Keratinocyte (primary cell): Measurements from ENCODE around the gene NOSIP. TPM values are rescaled to one million over a fixed set of nuclear protein-coding genes. Genes with fewer than 3 reads are reported as not detected.

Source experiments
- DNase-seq: peaks from one replicate; pipeline ENCODE4 v3.0.0-alpha.2; 2011; ENCODE audit warnings: low read depth, missing footprints, low spot score
- FAIRE-seq: peaks from 2 replicates; lab custom pipeline; 2011; peaks lifted over from hg19 to GRCh38; lab: Jason Lieb, UNC
- H2AFZ ChIP-seq: 2 replicates; pipeline ENCODE4 v1.6.0; 2012; ENCODE audit warnings: low read length, control low read depth, inconsistent platforms; ENCODE audit not compliant: control insufficient read depth
- H3K27ac ChIP-seq: 2 replicates; pipeline ENCODE4 v1.5.1; 2011; ENCODE audit warnings: low read length; ENCODE audit not compliant: control insufficient read depth, insufficient read depth
- H3K27me3 ChIP-seq: 3 replicates; pipeline ENCODE4 v1.6.0; 2011; ENCODE audit warnings: low read length; ENCODE audit not compliant: control insufficient read depth, insufficient read depth; ENCODE audit errors: extremely low read depth
- H3K36me3 ChIP-seq, 2 experiments: 2 replicates in 1 of 2; 3 replicates in 1 of 2; pipeline ENCODE4 v1.5.1; 2011; ENCODE audit warnings: low read length in 2 of 2, mild to moderate bottlenecking in 1 of 2; ENCODE audit not compliant: control insufficient read depth in 2 of 2, insufficient read depth in 2 of 2; ENCODE audit errors: extremely low read depth in 1 of 2
- H3K4me1 ChIP-seq: 3 replicates; pipeline ENCODE4 v1.5.1; 2011; ENCODE audit warnings: low read length; ENCODE audit not compliant: control insufficient read depth, insufficient read depth; ENCODE audit errors: extremely low read depth
- H3K4me2 ChIP-seq: 3 replicates; pipeline ENCODE4 v1.6.0; 2011; ENCODE audit warnings: low read depth, low read length; ENCODE audit not compliant: control insufficient read depth, insufficient read depth; ENCODE audit errors: extremely low read depth
- H3K4me3 ChIP-seq, 3 experiments: fragments of 200-600 bp in 1 of 3; sonication (generic) in 1 of 3; 2 replicates in 2 of 3; 3 replicates in 1 of 3; pipeline ENCODE4 v1.5.1; 2011 to 2016; ENCODE audit warnings: low read length in 3 of 3, mild to moderate bottlenecking in 3 of 3, control low read depth in 2 of 3, inconsistent platforms in 1 of 3, low read depth in 1 of 3, mixed read lengths in 1 of 3, mixed run types in 1 of 3, moderate library complexity in 1 of 3; ENCODE audit not compliant: control insufficient read depth in 2 of 3, insufficient read depth in 2 of 3; ENCODE audit errors: extremely low read depth in 1 of 3
- H3K79me2 ChIP-seq: 2 replicates; pipeline ENCODE4 v1.6.0; 2012; ENCODE audit warnings: low read length; ENCODE audit not compliant: control insufficient read depth, insufficient read depth
- H3K9ac ChIP-seq: 3 replicates; pipeline ENCODE4 v1.6.0; 2011; ENCODE audit warnings: low read length; ENCODE audit not compliant: control insufficient read depth, insufficient read depth; ENCODE audit errors: extremely low read depth
- H3K9me1 ChIP-seq: 3 replicates; pipeline ENCODE4 v1.6.0; 2011; ENCODE audit warnings: low read length; ENCODE audit not compliant: control insufficient read depth, insufficient read depth; ENCODE audit errors: extremely low read depth
- H3K9me3 ChIP-seq: 2 replicates; pipeline ENCODE4 v1.5.1; 2012; ENCODE audit warnings: low read depth, low read length; ENCODE audit not compliant: control insufficient read depth
- H4K20me1 ChIP-seq: 3 replicates; pipeline ENCODE4 v1.6.0; 2011; ENCODE audit warnings: low read length; ENCODE audit not compliant: control insufficient read depth, insufficient read depth; ENCODE audit errors: extremely low read depth
- CTCF ChIP-seq, 3 experiments: IDR thresholded peaks in 1 of 3; conservative IDR thresholded peaks in 1 of 3; optimal IDR thresholded peaks in 1 of 3; 2 replicates in 2 of 3; 3 replicates in 1 of 3; pipeline versions ENCODE3 to v1.5.1; 2011; ENCODE audit warnings: low read length in 3 of 3, mild to moderate bottlenecking in 3 of 3, moderate library complexity in 2 of 3, control low read depth in 1 of 3, inconsistent platforms in 1 of 3; ENCODE audit not compliant: insufficient read depth in 2 of 3; ENCODE audit errors: extremely low read depth in 1 of 3
- EZH2 ChIP-seq: IDR thresholded peaks from one replicate; pipeline ENCODE4 v1.6.1; 2012; ENCODE audit warnings: inconsistent platforms, mild to moderate bottlenecking, low read length, moderate library complexity
- dilution Hi-C: fragments of 300-500 bp; cut with MboI; formaldehyde crosslinking; loops from one replicate; pipeline ENCODE4 v1.7.0; 2020; ENCODE audit warnings: low sequenced_read_pairs; ENCODE audit not compliant: extremely low pct_ligation_motif_present
- polyA plus RNA-seq, 5 experiments: library from polyadenylated mRNA; depleted of rRNA in 3 of 5; stranded (reverse) in 3 of 5; stranded (forward) in 1 of 5; unstranded in 1 of 5; fragments of >200 nt; gene quantifications; 1 replicate in 1 of 5; 2 replicates in 3 of 5; 3 replicates in 1 of 5; pipeline versions ENCODE4 v1.2.1 to v1.2.3, GENCODE V29; 2011 to 2012; ENCODE audit warnings: missing spikeins in 2 of 5, low read depth in 1 of 5, low replicate concordance in 1 of 5

Gene NOSIP
- polyA plus RNA-seq, 1 donor (not counting 4 experiments of a cell fraction or from before 2014, with no cell fraction given): 36.6 TPM

GRCh38 chr19:49560358-49560900, 19.9 kb downstream of the NOSIP start:
- Histone ChIP-seq H3K27me3 (no peaks in the 10 kb centered on the region), H3K9ac (no peak overlapping the region), H4K20me1 (no peaks in the 10 kb centered on the region)

GRCh38 chr19:49559928-49560327, 20.4 kb downstream of the NOSIP start:
- DNase-seq (no peak), FAIRE-seq (no peak)
- Histone ChIP-seq H3K4me2 (no peak overlapping the region), H3K4me3 (no peak overlapping the region), H3K36me3 (peaks cover 22% of the 10 kb centered on the region in 2 experiments), H2AFZ (no peak overlapping the region), H3K9ac (no peak overlapping the region), H3K9me3 (no peaks in the 10 kb centered on the region), H3K9me1 (no peaks in the 10 kb centered on the region), H3K4me1 (no peaks in the 10 kb centered on the region), H3K27ac (no peak overlapping the region), H3K27me3 (no peaks in the 10 kb centered on the region), H3K79me2 (peaks cover 9% of the 10 kb centered on the region), H4K20me1 (no peaks in the 10 kb centered on the region)
- TF ChIP-seq CTCF (optimal IDR thresholded peaks at IDR 0.05 in 1 of 3, IDR thresholded peaks at IDR 0.05 in 1 of 3, conservative IDR thresholded peaks at IDR 0.05 in 1 of 3; ENCODE audit: extremely low read depth in 1 of 3, insufficient read depth in 2 of 3, low read length in 3 of 3) (no peak), EZH2 (no peak)
- dilution Hi-C loops: no loop called here

More at GRCh38 chr19:49560358-49560900, 19.9 kb downstream of the NOSIP start:
- H3K4me3 ChIP-seq: no peak overlapping the region
- H3K79me2 ChIP-seq: peaks cover 12% of the 10 kb centered on the region
- H3K36me3 ChIP-seq: peaks cover 20 to 22% of the 10 kb centered on the region in 2 experiments
- FAIRE-seq (no peak), DNase-seq (no peak)
- no peak overlapping the region for H2AFZ ChIP-seq
- H3K4me2 ChIP-seq: no peak overlapping the region
- H3K4me1 ChIP-seq: no peaks in the 10 kb centered on the region
- dilution Hi-C loops: no loop called here
- no peak for TF ChIP-seq EZH2
- no peak for TF ChIP-seq CTCF (optimal IDR thresholded peaks at IDR 0.05 in 1 of 3, IDR thresholded peaks at IDR 0.05 in 1 of 3, conservative IDR thresholded peaks at IDR 0.05 in 1 of 3; ENCODE audit: extremely low read depth in 1 of 3, insufficient read depth in 2 of 3, low read length in 3 of 3)
- no peaks in the 10 kb centered on the region for H3K9me1 ChIP-seq
- H3K27ac ChIP-seq: no peak overlapping the region
- no peaks in the 10 kb centered on the region for H3K9me3 ChIP-seq
